Inflammatory macrophage treated with lipopolysaccharide for 1 hour (primary cell): Measurements from ENCODE around the gene CIPC.
A peak's percentile ranks its signal among the peaks of the same experiment; 100 is the strongest.

ENCODE experiments used
- DNase-seq, 2 donors: peaks; one replicate each; pipeline ENCODE4 v3.0.0-alpha.2; 2020 to 2022

The CIPC gene

GRCh38 chr14:77128414-77128891, 30.4 kb downstream of the CIPC start:
- DNase-seq = no peak

- no peak for DNase-seq
Measured at GRCh38 chr14:77130386-77130785, 32.3 kb downstream of the CIPC start.

- no peak for DNase-seq
Measured at GRCh38 chr14:77131206-77131605, 33.1 kb downstream of the CIPC start.

- DNase-seq = no peak
Measured at GRCh38 chr14:77131871-77132486, 33.9 kb downstream of the CIPC start.

- peak; percentile 25 to 50 for DNase-seq
Measured at GRCh38 chr14:77133720-77134338, 35.8 kb downstream of the CIPC start.

GRCh38 chr14:77139022-77139421, 41.0 kb downstream of the CIPC start:
- no peak for DNase-seq

- DNase-seq = peak in 1 of 2 donors; percentile 28
Measured at GRCh38 chr14:77139540-77140358, 41.7 kb downstream of the CIPC start.

GRCh38 chr14:77140359-77141213, 42.5 kb downstream of the CIPC start:
- DNase-seq = no peak

GRCh38 chr14:77141214-77142004, 43.4 kb downstream of the CIPC start, which contains the start of gene ZDHHC22:
Gene ZDHHC22, minus strand, starts transcription at chr14:77141791. Its CDS starts 2,053 bp downstream, at chr14:77139738.
- DNase-seq = no peak

- DNase-seq = no peak
Measured at GRCh38 chr14:77142005-77142800, 44.1 kb downstream of the CIPC start.

GRCh38 chr14:77143071-77143470, 45.0 kb downstream of the CIPC start:
- DNase-seq = no peak

GRCh38 chr14:77144412-77145115, 46.5 kb downstream of the CIPC start:
- DNase-seq = no peak

GRCh38 chr14:77145975-77146740, 48.1 kb downstream of the CIPC start:
- DNase-seq = no peak

GRCh38 chr14:77148510-77149231, 50.6 kb downstream of the CIPC start:
- DNase-seq = no peak

- DNase-seq = no peak
Measured at GRCh38 chr14:77151245-77151644, 53.2 kb downstream of the CIPC start.

- peak; percentile 26 to 40 for DNase-seq
Measured at GRCh38 chr14:77151918-77152588, 54.0 kb downstream of the CIPC start.

GRCh38 chr14:77153802-77154201, 55.7 kb downstream of the CIPC start:
- no peak for DNase-seq

GRCh38 chr14:77154421-77154820, 56.4 kb downstream of the CIPC start:
- DNase-seq = no peak
